PFSK-1 (cell line): ENCODE measurements around the gene E2F7.

Experiments
- FOXP2 ChIP-seq: optimal IDR thresholded peaks from 2 replicates; pipeline ENCODE3; 2011; ENCODE audit warnings: borderline replicate concordance, control low read depth, inconsistent platforms; ENCODE audit not compliant: insufficient read depth; ENCODE audit errors: extremely low read length, extremely low read depth
- POLR2AphosphoS5 ChIP-seq: IDR thresholded peaks from 2 replicates; pipeline ENCODE4 v1.6.1; 2012; ENCODE audit warnings: low read depth, mild to moderate bottlenecking, control low read depth, low read length, moderate library complexity
- SIN3A ChIP-seq: IDR thresholded peaks from 2 replicates; pipeline ENCODE4 v1.6.1; 2012; ENCODE audit warnings: mild to moderate bottlenecking, low read length, moderate library complexity, borderline replicate concordance; ENCODE audit not compliant: insufficient read depth
- TAF1 ChIP-seq: IDR thresholded peaks from 2 replicates; pipeline ENCODE4 v1.6.1; 2012; ENCODE audit warnings: low read length, control low read depth, borderline replicate concordance; ENCODE audit not compliant: insufficient read depth
- TF ChIP-seq, protein P1 (sequence below), 2 experiments: IDR thresholded peaks; 2 replicates each; pipeline versions ENCODE4 v1.6.1 to v1.8.0; 2011 to 2012; ENCODE audit warnings: low read depth in 2 of 2, low read length in 2 of 2, control low read depth in 1 of 2, inconsistent platforms in 1 of 2, mild to moderate bottlenecking in 1 of 2, moderate library complexity in 1 of 2; ENCODE audit not compliant: insufficient read depth in 1 of 2

Gene E2F7

DNA sequence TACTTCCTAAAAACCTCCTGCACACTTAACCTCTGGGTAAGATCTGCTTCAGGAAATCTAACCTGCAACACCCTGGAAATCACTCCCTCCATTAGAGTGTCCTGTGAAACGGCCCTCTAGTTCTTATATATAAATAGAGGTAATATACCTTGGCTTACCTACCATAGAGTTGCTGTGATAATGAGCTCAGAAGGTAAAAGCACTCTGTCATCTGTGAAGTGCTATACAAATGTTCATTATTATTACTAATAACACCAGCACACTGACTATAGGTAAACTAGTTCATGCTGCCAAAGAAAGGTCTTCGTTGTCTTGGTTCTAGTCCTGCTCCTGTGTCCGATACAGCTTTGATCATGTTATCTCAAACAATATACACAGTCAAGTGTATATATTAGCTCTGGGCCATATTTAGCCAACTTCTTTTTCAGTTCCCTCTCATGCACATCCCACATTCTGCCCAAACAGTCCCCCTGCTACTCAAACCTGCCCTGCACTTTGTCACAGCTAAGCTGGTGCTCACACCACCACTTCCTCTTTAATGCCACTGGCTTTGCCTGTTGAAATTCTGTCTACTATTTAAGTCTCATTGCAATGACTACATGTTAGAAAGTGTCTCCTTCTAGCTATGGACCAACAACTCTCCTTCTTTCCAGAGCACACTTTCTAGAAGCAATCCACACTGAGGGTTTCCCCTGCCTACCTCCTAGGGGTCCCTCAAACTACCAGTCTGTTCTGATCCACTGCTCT, 5.1 kb downstream of the E2F7 start:
- no peak for TF ChIP-seq FOXP2
- no peak for TF ChIP-seq POLR2AphosphoS5
- TF ChIP-seq TAF1 = no peak
- TF ChIP-seq, protein P1, sequence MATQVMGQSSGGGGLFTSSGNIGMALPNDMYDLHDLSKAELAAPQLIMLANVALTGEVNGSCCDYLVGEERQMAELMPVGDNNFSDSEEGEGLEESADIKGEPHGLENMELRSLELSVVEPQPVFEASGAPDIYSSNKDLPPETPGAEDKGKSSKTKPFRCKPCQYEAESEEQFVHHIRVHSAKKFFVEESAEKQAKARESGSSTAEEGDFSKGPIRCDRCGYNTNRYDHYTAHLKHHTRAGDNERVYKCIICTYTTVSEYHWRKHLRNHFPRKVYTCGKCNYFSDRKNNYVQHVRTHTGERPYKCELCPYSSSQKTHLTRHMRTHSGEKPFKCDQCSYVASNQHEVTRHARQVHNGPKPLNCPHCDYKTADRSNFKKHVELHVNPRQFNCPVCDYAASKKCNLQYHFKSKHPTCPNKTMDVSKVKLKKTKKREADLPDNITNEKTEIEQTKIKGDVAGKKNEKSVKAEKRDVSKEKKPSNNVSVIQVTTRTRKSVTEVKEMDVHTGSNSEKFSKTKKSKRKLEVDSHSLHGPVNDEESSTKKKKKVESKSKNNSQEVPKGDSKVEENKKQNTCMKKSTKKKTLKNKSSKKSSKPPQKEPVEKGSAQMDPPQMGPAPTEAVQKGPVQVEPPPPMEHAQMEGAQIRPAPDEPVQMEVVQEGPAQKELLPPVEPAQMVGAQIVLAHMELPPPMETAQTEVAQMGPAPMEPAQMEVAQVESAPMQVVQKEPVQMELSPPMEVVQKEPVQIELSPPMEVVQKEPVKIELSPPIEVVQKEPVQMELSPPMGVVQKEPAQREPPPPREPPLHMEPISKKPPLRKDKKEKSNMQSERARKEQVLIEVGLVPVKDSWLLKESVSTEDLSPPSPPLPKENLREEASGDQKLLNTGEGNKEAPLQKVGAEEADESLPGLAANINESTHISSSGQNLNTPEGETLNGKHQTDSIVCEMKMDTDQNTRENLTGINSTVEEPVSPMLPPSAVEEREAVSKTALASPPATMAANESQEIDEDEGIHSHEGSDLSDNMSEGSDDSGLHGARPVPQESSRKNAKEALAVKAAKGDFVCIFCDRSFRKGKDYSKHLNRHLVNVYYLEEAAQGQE (IDR thresholded peaks at IDR 0.05; ENCODE audit: insufficient read depth in 1 of 2, low read depth in 2 of 2, low read length in 2 of 2) = no peak
- TF ChIP-seq SIN3A = no peak

DNA sequence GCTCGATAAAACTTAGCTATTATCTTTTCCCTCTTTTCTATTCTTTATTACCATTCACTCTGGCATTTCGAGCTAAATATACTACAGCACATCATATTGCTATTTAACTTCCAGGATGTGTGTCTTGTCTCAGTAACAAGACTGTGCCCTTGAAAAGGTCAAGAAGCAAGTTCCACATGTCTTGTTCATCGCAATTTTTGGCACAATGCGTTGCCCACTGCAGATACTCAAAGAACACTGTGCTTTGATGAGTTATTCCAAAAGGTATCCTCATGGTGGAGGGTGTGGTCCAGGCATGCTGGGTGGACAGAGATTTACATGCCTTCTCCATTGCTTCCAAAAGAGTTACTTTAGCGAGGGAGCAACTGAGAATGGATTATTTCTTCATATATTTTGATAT, 6.6 kb downstream of the E2F7 start:
- TF ChIP-seq TAF1 = no peak
- TF ChIP-seq, protein P1 (IDR thresholded peaks at IDR 0.05; ENCODE audit: insufficient read depth in 1 of 2, low read depth in 2 of 2, low read length in 2 of 2) = no peak
- no peak for TF ChIP-seq SIN3A
- no peak for TF ChIP-seq POLR2AphosphoS5
- TF ChIP-seq FOXP2 = no peak

DNA sequence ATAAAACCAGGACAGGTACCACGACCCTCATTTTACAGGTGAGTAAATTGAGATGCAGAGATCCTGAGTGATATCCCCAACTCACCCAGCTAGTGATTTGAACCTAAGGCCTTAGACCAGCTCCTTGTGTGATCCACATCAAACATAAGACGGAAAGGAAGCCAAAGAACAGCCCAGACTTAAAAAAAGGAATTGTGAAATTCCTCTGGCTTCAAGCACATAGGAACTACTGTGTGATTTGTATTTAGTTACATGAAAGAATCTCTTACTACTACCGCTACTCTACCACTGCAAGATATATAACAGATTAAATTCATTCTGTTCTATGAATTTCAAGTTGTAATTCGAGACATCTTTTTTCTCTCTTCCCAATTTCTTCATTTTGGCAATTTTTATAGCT, 10.5 kb downstream of the E2F7 start:
- no peak for TF ChIP-seq FOXP2
- TF ChIP-seq, protein P1 (IDR thresholded peaks at IDR 0.05; ENCODE audit: insufficient read depth in 1 of 2, low read depth in 2 of 2, low read length in 2 of 2) = no peak
- no peak for TF ChIP-seq SIN3A
- no peak for TF ChIP-seq POLR2AphosphoS5
- no peak for TF ChIP-seq TAF1

DNA sequence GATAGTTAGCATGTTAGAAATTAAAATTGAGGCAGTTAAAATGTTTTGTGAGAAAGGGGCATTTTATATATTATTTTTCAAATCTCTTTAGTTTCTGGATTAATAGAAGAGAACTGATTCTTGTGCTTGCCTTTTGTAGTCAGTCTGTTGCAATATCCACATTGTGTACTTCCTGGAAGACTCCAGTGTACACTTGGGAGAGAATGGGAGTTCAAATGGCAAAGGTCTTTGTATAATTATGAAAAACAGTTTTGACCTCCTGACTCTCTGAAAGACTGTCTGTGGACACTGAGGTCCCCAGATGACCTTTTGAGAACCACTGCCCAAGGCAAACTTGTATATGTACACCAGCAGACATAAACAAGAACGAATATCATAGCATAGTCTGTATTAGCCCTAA, 12.1 kb downstream of the E2F7 start:
- no peak for TF ChIP-seq POLR2AphosphoS5
- TF ChIP-seq, protein P1 (IDR thresholded peaks at IDR 0.05; ENCODE audit: insufficient read depth in 1 of 2, low read depth in 2 of 2, low read length in 2 of 2) = no peak
- no peak for TF ChIP-seq SIN3A
- TF ChIP-seq TAF1 = no peak
- no peak for TF ChIP-seq FOXP2

DNA sequence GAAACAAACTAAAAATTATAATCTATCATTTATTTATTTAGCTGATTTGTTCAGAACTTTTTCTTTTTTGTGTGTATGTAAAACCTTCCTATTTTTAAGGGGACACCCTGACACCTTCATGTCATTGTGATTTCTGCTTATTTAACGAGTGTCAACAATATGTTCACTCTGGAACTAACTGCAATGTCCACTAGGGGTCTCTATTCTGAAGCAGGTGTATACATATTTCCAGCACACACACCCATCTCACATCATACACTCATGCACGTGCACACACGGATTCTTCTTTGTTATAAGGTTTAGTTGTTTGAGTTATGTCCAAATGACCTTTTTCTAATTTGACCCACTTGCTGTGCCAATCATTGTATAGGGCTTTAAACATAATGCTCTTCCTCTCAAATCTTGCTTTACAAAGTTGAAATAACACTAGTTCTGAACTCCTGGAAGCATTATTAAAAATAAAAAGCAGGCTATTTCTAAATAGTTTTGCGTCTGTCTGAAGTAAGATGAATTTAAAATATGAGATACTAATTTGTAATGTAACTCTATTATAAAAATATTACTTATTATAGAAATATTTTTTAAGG, 15.5 kb downstream of the E2F7 start:
- no peak for TF ChIP-seq TAF1
- TF ChIP-seq FOXP2 = no peak
- TF ChIP-seq, protein P1 (IDR thresholded peaks at IDR 0.05; ENCODE audit: insufficient read depth in 1 of 2, low read depth in 2 of 2, low read length in 2 of 2) = no peak
- no peak for TF ChIP-seq POLR2AphosphoS5
